ENCODE results near the gene IRF1.
A peak's percentile ranks its signal among the peaks of the same experiment; 100 is the strongest.

Gene IRF1

DNA sequence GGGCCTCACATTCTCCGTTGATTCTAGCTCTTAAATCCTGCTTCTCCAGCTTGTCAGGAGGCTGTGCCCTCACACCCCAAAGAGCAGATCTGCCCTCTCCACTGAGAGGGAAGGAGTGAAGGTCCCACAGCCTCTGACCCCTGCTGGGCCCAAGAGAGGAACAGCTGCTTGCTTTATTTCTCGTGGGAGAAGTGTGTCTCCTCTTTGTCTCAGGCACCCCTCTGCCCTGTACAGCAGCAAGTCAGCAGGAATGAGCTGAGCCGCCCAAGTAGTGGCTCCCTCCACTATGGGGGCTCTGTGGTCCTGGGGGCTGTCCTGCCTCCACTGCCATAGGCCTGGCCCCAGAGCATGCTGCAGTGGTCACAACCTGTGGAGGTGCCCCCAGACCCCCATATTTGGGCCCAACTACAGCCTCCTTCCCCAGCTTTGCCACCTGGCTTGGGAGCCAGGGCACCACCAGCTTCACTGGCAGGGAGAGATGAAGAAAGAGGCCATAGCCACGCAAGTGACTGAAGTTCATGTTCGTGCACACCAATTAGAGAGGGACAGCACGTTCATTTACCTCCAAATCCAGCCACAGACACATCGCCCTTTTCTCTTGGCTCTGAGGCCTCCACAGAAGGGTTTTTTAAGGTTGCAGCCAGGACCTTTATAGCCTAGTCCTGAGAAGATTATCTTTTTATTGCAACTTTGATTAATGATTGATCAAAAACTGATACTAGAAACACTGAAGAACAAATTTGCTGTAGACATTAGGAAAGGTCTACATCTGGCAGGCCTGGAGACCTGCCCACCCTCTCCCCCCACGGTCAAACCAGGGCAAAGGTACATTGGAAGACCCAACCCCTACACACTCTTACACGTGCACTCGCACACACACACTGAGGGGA, 27.5 kb downstream of the IRF1 start:
- no peaks in the 10 kb centered on the region for H3K27me3 Mint-ChIP-seq (ENCODE audit: low read depth)
- no peaks in the 10 kb centered on the region for H3K9me3 Mint-ChIP-seq
- TF ChIP-seq, protein P1, sequence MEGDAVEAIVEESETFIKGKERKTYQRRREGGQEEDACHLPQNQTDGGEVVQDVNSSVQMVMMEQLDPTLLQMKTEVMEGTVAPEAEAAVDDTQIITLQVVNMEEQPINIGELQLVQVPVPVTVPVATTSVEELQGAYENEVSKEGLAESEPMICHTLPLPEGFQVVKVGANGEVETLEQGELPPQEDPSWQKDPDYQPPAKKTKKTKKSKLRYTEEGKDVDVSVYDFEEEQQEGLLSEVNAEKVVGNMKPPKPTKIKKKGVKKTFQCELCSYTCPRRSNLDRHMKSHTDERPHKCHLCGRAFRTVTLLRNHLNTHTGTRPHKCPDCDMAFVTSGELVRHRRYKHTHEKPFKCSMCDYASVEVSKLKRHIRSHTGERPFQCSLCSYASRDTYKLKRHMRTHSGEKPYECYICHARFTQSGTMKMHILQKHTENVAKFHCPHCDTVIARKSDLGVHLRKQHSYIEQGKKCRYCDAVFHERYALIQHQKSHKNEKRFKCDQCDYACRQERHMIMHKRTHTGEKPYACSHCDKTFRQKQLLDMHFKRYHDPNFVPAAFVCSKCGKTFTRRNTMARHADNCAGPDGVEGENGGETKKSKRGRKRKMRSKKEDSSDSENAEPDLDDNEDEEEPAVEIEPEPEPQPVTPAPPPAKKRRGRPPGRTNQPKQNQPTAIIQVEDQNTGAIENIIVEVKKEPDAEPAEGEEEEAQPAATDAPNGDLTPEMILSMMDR (IDR thresholded peaks at IDR 0.05; ENCODE audit: unreplicated experiment in 3 of 3), result no peak
- H3K4me3 Mint-ChIP-seq, result no peak overlapping the region
- H3K27ac Mint-ChIP-seq, result peak overlapping the region; percentile 12 to 72 (median 58)
- peaks cover 51% of the 10 kb centered on the region for H3K4me1 Mint-ChIP-seq
- no peaks in the 10 kb centered on the region for H3K36me3 Mint-ChIP-seq (ENCODE audit: low read depth)

DNA sequence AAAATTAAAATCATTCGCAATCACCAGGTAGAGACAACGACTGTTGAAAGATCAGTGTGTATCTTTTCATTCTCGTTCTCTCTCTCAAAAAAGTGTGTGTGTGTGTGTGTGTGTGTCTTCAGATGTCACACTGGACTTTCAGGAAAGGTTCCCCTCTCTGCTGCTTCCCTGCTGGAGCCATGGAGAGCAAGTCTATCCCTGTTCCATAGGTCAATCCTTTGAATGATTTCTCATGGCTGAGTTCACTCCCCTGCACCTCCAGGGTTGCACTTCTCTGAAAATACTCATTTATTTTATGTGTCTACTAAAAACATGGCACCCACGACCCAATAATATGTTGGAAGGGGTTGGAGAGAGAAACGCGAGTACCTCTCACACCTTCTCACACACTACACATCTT, 28.2 kb downstream of the IRF1 start:
- Mint-ChIP-seq H3K4me3 (no peak overlapping the region), H3K27me3 (ENCODE audit: low read depth) (no peaks in the 10 kb centered on the region), H3K4me1 (peaks cover 50% of the 10 kb centered on the region), H3K27ac (peak overlapping the region in 2 of 3 experiments; percentile 12 to 49), H3K36me3 (ENCODE audit: low read depth) (no peaks in the 10 kb centered on the region), H3K9me3 (no peaks in the 10 kb centered on the region)
- TF ChIP-seq, protein P1 (IDR thresholded peaks at IDR 0.05; ENCODE audit: unreplicated experiment in 3 of 3), result no peak

DNA sequence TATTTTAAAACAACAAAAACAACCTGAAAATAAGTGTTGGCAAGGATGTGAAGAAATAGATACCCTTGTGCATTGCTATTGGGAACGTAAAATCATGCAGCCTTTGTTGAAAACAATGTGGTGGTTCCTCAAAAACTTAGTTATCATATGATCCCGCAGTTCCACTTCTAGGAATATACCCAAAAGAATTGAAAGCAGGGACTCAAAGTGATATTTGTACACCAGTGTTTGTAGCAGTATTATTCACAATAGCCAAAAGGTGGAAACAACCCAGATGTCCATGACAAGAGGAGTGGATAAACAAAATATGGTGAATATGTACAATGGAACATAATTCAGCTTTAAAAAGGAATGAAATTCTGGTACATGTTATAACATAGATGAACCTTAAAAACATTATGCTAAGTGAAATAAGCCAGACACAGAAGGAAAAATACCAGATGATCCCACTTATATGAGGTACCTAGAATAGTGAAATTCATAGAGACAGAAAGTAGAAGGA, 29.0 kb downstream of the IRF1 start:
- H3K27ac Mint-ChIP-seq, result peak overlapping the region in 2 of 3 experiments; percentile 15 to 68
- no peak overlapping the region for H3K4me3 Mint-ChIP-seq
- TF ChIP-seq, protein P1 (IDR thresholded peaks at IDR 0.05; ENCODE audit: unreplicated experiment in 3 of 3), result no peak
- H3K9me3 Mint-ChIP-seq, result no peaks in the 10 kb centered on the region
- no peaks in the 10 kb centered on the region for H3K27me3 Mint-ChIP-seq (ENCODE audit: low read depth)
- no peaks in the 10 kb centered on the region for H3K36me3 Mint-ChIP-seq (ENCODE audit: low read depth)
- peaks cover 48% of the 10 kb centered on the region for H3K4me1 Mint-ChIP-seq

DNA sequence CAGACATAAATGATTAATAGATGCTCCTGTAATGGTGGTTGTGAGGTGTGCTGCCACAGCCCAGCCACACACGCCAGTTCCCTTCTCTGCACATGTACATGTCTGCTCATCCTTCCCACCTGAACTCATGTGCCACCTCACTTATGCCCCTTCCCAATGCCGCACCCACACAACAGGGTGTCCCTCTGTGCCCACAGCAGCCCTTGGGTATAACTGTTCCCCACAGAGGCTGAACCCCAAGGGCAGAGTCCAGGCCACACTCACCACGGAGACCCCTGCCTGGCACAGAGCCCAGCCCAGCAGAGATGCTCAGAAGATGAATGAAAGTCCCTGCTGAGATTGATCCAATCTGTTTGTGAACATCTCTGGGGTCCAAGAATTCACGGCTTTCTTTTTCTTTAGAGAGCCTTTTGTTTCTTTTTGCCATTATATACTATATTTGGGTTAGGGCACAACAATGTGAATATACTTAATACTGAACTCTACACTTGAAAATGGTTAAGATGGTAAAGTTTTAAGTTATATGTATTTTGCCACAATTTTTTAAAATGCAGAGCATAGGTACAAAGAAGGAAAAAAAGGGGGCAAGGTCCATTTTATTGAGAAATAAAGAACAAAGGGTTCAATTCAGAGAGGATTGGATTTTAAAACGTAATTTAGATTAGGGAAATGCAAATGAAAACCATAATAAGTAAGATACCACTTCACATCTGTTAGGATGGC, 29.6 kb downstream of the IRF1 start:
- Mint-ChIP-seq H3K27me3 (ENCODE audit: low read depth) (no peaks in the 10 kb centered on the region), H3K36me3 (ENCODE audit: low read depth) (no peaks in the 10 kb centered on the region), H3K4me3 (no peak overlapping the region), H3K4me1 (peaks cover 54% of the 10 kb centered on the region), H3K27ac (peak overlapping the region in 2 of 3 experiments; percentile 2 to 20), H3K9me3 (no peaks in the 10 kb centered on the region)
- TF ChIP-seq, protein P1 (IDR thresholded peaks at IDR 0.05; ENCODE audit: unreplicated experiment in 3 of 3), result no peak

DNA sequence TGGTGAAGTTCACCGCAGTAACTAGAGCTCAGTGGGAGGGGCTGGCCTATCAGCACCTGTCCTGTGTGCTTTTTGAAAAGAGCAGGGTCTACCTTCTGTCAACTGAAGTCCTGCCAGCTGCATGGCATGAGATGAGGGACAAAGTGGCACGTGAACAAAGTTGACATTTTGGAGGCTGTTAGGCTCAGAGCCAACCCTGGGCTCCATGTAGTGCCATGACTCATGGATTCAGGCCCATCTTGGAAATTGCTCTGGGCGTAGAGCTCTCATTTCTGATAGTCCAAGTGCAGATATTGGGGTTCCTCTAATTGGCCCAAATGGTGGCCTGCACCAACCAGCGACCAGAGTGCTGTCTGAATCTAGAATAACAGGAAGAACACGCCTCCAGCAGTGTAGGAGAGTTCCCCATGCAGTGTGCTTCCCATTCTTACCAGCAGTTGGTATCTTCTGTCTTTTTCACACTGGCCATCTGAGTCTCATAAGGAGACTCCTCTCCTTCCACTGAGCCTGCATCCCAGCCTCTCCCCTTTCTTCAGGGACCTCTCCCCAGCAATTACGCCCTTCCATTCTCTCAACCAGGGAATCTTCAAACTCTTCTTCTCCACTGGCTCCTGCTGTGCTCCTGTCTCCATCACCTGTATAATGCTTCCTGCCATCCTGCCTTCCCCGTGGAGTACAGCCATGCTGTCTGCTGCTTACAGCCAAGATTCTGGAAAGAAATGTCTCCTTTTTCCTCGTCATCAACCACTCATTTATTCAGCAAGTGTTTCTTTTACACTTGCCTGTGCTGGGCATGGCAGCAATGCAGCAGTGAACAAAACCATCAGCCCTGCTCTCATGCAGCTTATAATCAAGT, 30.4 kb downstream of the IRF1 start:
- TF ChIP-seq, protein P1 (IDR thresholded peaks at IDR 0.05; ENCODE audit: unreplicated experiment in 3 of 3), result no peak
- Mint-ChIP-seq H3K36me3 (ENCODE audit: low read depth) (no peaks in the 10 kb centered on the region), H3K27ac (peak overlapping the region in 1 of 3 experiments; percentile 2), H3K4me3 (no peak overlapping the region), H3K9me3 (no peaks in the 10 kb centered on the region), H3K27me3 (ENCODE audit: low read depth) (no peaks in the 10 kb centered on the region), H3K4me1 (peaks cover 55% of the 10 kb centered on the region)

All from nephron (organoid).